Uterus (tissue), 4 donors: ENCODE results near the gene LPP. TPM values are rescaled to one million over a fixed set of nuclear protein-coding genes. Genes with fewer than 3 reads are reported as not detected.

Experiments used
- DNase-seq, 2 donors: peaks; one replicate each; pipeline ENCODE4 v3.0.0-alpha.2; 2019 to 2020
- H3K27ac ChIP-seq, 2 donors: fragments of 200-600 bp; sonication (generic); 1 replicate in 1 of 2; 2 replicates in 1 of 2; pipeline ENCODE4 v1.5.1; 2016 to 2018
- H3K27me3 ChIP-seq, 2 donors: fragments of 200-600 bp; sonication (generic); one replicate each; pipeline ENCODE4 v1.5.1; 2018 to 2019; ENCODE audit warnings: control low read depth in 1 of 2
- H3K36me3 ChIP-seq, 2 donors: fragments of 200-600 bp; sonication (generic); one replicate each; pipeline ENCODE4 v1.5.1; 2019; ENCODE audit warnings: control low read depth in 1 of 2
- H3K4me1 ChIP-seq, 2 donors: fragments of 200-600 bp; sonication (generic); one replicate each; pipeline ENCODE4 v1.5.1; 2018 to 2019; ENCODE audit warnings: control low read depth in 1 of 2
- H3K4me3 ChIP-seq, 2 donors: fragments of 200-600 bp; sonication (generic); 1 replicate in 1 of 2; 2 replicates in 1 of 2; pipeline ENCODE4 v1.5.1; 2018 to 2019; ENCODE audit warnings: mild to moderate bottlenecking in 1 of 2
- H3K9me3 ChIP-seq, 2 donors: fragments of 200-600 bp; sonication (generic); one replicate each; pipeline ENCODE4 v1.5.1; 2019; ENCODE audit warnings: control low read depth in 1 of 2
- POLR2A ChIP-seq, 2 donors: fragments of 450-650 bp; IDR thresholded peaks; one replicate each; pipeline ENCODE4 v1.6.1; 2016; ENCODE audit warnings: antibody characterized with exemption in 2 of 2, mild to moderate bottlenecking in 1 of 2, moderate library complexity in 1 of 2
- intact Hi-C: fragments of 100-400 bp; cut with DNase I; formaldehyde crosslinking; loops from one replicate; pipeline ENCODE4 v1.15.1; 2023; ENCODE audit warnings: low total_unique reads
- total RNA-seq, 4 donors: library from RNA; depleted of rRNA in 3 of 4; stranded (reverse); fragments of >200 nt in 3 of 4; gene quantifications; one replicate each; pipeline versions ENCODE4 v1.1.0 to v1.2.4, GENCODE V29; 2014 to 2023
- TF ChIP-seq, protein P1 (sequence below), 4 experiments: fragments of 200-600 bp in 2 of 4; fragments of 450-650 bp in 2 of 4; sonication (generic) in 2 of 4; IDR thresholded peaks; one replicate each; pipeline ENCODE4 v1.5.1; 2016 to 2019; ENCODE audit warnings: antibody characterized with exemption in 4 of 4, mild to moderate bottlenecking in 2 of 4, moderate library complexity in 1 of 4
- donor health status: DM: yes; HTN: yes; CAD: no.

LPP gene
- total RNA-seq, 4 donors from 2014 or later: 180 to 1,374 (median 712) TPM

DNA sequence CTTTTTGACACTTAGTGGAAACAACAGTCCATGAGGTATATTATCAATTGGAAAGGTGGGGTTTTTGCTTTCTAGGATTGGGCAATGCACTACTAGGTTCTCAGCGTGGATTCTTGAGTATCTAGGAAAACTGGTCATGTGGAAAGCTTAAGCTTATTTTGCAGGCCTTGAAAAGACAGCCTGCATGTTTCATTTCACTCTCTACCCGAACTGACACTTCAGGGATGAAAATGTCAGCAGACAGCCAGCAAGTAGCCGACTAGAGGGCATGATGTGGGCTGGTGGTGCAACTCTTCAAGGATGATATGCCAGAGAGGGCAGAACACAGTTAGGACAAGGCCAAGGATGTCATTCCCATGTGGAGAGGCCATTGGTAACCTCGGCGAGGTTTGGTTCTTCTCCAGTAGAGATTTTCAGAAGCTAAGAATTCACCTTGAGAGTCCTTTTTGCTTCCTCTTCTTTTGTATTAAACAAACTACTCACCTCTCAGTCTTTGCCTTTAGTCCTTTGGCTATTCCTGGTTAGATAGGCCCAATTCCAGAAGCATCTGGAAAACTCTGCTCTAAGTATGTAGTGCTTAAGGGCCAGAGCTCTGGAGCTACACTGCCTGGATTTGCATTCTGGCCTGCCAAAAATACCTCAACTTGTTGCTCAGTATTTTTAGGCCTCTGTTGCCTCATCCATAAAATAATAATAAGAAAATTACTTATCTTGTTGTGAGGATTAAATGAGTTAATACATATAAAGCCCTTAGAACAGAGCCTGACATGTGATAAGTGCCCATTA is 17.9 kb downstream of the LPP start:
- Histone ChIP-seq H3K36me3 (no peaks in the 10 kb centered on the region), H3K27ac (peak overlapping the region; percentile 52 to 67), H3K4me3 (no peak overlapping the region), H3K4me1 (peaks cover 0 to 8% of the 10 kb centered on the region in 2 donors), H3K9me3 (no peaks in the 10 kb centered on the region), H3K27me3 (no peaks in the 10 kb centered on the region)
- no peak for DNase-seq
- intact Hi-C loops: no loop called here
- TF ChIP-seq, protein P1, sequence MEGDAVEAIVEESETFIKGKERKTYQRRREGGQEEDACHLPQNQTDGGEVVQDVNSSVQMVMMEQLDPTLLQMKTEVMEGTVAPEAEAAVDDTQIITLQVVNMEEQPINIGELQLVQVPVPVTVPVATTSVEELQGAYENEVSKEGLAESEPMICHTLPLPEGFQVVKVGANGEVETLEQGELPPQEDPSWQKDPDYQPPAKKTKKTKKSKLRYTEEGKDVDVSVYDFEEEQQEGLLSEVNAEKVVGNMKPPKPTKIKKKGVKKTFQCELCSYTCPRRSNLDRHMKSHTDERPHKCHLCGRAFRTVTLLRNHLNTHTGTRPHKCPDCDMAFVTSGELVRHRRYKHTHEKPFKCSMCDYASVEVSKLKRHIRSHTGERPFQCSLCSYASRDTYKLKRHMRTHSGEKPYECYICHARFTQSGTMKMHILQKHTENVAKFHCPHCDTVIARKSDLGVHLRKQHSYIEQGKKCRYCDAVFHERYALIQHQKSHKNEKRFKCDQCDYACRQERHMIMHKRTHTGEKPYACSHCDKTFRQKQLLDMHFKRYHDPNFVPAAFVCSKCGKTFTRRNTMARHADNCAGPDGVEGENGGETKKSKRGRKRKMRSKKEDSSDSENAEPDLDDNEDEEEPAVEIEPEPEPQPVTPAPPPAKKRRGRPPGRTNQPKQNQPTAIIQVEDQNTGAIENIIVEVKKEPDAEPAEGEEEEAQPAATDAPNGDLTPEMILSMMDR (IDR thresholded peaks at IDR 0.05): no peak
- TF ChIP-seq POLR2A (IDR thresholded peaks at IDR 0.05): no peak

DNA sequence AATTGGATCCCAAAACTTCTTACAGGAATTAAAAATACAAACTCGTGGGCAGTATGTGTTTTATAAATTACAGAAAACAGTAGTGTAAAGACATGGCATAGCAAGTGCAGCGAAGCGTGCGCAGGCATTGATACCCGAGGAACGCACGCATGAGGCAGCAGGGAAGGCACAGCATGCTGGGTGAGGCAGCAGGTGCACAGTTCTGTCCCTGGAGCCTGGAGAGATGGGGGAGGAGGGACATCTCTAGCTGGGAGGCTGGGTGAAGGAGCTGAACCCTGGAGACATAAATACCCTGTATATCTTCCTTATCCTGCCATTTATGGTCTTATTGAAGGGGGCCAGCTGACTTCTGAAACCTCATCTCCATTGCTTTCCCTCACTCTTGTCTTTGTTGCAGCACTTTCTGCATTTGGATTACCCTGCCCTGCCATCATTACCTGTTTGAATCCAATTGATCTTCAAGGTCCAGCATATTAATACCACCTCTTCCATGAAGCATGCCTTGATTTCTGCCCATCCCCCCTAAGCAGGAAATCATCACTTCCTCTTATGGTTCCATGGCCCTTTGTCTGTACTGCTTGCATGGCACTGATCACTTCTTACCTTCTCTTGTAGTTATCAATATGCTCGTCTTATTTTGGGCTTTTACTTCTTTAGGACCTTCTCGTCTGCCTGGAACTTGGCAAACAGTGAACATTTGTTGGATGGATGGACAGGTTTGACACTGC is 20.5 kb downstream of the LPP start:
- peaks cover 3 to 4% of the 10 kb centered on the region in 2 donors for H3K4me1 ChIP-seq
- no peaks in the 10 kb centered on the region for H3K27me3 ChIP-seq
- peak in 1 of 2 donors; percentile 12 for DNase-seq
- intact Hi-C loops: no loop called here
- H3K36me3 ChIP-seq: no peaks in the 10 kb centered on the region
- H3K27ac ChIP-seq: peak overlapping the region in 1 of 2 donors; percentile 86
- no peak overlapping the region for H3K4me3 ChIP-seq
- no peak for TF ChIP-seq POLR2A (IDR thresholded peaks at IDR 0.05)
- TF ChIP-seq, protein P1 (IDR thresholded peaks at IDR 0.05): no peak
- no peaks in the 10 kb centered on the region for H3K9me3 ChIP-seq

DNA sequence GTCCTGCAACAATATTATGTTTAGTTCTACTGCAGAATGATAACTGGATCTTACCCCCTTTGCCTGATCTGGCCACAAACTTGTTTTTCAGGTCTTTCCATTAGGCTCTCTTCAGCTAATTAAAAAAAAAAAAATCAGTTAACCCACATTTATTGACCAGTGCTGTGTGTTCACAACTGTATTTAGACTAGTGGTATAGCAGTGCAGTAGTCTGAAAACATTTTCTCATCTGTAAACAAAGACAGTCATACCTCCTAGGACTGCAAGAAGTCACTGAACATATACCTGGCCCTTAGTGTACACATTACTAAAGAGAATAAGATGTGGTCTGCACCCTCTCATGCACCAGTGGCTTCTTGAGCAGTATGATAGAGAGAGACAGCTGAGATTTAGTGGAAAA is 22.5 kb downstream of the LPP start:
- H3K27me3 ChIP-seq: no peaks in the 10 kb centered on the region
- no peak for DNase-seq
- peak overlapping the region; percentile 86 to 91 for H3K27ac ChIP-seq
- peaks cover 3 to 4% of the 10 kb centered on the region in 2 donors for H3K4me1 ChIP-seq
- H3K4me3 ChIP-seq: no peak overlapping the region
- intact Hi-C loops: no loop called here
- no peaks in the 10 kb centered on the region for H3K9me3 ChIP-seq
- H3K36me3 ChIP-seq: no peaks in the 10 kb centered on the region
- TF ChIP-seq POLR2A (IDR thresholded peaks at IDR 0.05): no peak
- TF ChIP-seq, protein P1 (IDR thresholded peaks at IDR 0.05): no peak

DNA sequence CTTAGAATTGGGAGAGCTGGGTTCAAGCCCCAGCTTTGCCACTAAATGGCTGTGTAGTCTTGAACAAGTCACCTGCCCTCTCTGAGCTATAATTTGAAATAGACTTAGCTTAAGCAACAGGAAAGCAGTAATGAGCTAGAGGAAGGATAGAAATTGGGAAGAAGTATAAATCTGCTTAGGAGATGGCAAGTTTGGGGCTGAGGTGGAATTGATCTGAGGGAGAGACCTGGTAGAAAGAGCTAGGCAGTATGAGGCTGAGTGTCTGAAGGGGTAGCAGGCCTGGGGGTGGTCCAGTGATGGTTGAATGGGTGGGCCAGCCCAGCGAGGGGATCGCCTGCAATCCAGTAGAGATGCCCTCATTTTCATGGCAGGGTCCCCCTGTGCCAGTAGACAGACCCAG is 22.9 kb downstream of the LPP start:
- no peak overlapping the region for H3K4me3 ChIP-seq
- H3K27me3 ChIP-seq: no peaks in the 10 kb centered on the region
- H3K9me3 ChIP-seq: no peaks in the 10 kb centered on the region
- no peaks in the 10 kb centered on the region for H3K36me3 ChIP-seq
- DNase-seq: peak in 1 of 2 donors; percentile 13
- peaks cover 3 to 4% of the 10 kb centered on the region in 2 donors for H3K4me1 ChIP-seq
- H3K27ac ChIP-seq: peak overlapping the region; percentile 86 to 91
- TF ChIP-seq, protein P1 (IDR thresholded peaks at IDR 0.05): no peak
- no peak for TF ChIP-seq POLR2A (IDR thresholded peaks at IDR 0.05)
- intact Hi-C loops: no loop called here

DNA sequence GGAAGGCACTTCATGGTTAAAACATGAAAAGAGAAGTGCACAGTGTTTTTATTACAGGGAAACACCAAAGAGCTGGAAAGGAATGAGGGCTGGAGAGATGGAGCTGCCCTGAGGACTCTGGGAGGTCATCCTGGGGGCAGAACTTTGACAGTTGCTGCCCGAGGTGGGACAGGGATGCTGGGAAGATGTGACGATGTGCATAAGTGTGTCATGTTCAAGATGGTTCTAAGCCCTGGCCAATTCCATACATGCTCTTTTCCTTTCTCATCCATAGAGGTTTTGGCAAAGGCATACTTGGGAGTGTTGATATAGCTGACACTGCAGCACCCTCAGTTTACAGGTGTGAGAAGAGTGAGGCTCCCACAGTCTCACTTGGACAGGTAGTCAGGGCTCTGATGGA is 23.8 kb downstream of the LPP start:
- peak overlapping the region; percentile 86 to 91 for H3K27ac ChIP-seq
- H3K4me1 ChIP-seq: peaks cover 3 to 4% of the 10 kb centered on the region in 2 donors
- intact Hi-C loops: no loop called here

More for the DNA sequence above, 23.8 kb downstream of the LPP start:
- Histone ChIP-seq H3K36me3 (no peaks in the 10 kb centered on the region), H3K27me3 (no peaks in the 10 kb centered on the region), H3K4me3 (no peak overlapping the region), H3K9me3 (no peaks in the 10 kb centered on the region)
- no peak for DNase-seq
- TF ChIP-seq POLR2A (IDR thresholded peaks at IDR 0.05): no peak
- TF ChIP-seq, protein P1 (IDR thresholded peaks at IDR 0.05): no peak
